GM20431 (cell line): ENCODE results near the gene FBXO28.

ENCODE experiments used
- in situ Hi-C: fragments of 300-500 bp; cut with MseI, MboI; formaldehyde crosslinking; loops from one replicate; pipeline ENCODE4 v1.15.0; 2020; ENCODE audit warnings: low sequenced_read_pairs; ENCODE audit not compliant: unreplicated experiment

The FBXO28 gene

DNA sequence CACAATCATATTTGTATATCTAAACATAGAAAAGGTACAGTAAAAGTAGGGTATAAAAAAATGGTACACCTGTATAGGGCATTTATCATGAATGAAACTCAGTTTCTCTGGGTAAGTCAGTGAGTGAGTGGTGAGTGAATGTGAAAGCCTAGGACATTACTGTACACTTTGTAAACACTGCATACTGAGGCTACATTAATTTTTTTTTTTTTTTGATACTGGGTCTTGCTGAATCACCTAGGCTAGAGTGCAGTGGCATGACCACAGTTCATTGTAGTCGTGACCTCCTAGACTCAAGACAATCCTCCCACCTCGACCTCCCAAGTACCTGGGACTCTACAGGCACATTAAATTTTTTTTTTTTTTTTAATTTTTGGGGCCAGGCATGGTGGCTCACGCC, 27.8 kb downstream of the FBXO28 start:
- in situ Hi-C loops = no loop called here

DNA sequence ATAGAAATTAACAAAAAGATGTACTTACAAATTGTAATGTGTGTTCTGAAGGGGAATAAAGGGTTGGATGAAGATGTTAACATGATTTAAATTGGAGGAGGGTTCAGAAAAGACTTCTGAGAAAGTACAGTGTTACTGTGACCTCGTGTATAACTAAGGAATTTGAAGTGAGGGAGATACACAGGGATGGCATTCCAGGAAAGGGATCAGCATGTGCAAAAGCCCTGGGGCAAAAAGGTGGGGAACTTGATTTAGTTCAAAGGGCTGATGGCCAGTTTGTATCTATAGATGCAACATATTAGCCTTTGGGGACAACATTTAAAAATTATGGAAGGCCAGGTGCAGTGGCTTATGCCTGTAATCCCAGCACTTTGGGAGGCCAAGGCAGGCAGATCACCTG, 35.8 kb downstream of the FBXO28 start:
- in situ Hi-C loops = no loop called here

DNA sequence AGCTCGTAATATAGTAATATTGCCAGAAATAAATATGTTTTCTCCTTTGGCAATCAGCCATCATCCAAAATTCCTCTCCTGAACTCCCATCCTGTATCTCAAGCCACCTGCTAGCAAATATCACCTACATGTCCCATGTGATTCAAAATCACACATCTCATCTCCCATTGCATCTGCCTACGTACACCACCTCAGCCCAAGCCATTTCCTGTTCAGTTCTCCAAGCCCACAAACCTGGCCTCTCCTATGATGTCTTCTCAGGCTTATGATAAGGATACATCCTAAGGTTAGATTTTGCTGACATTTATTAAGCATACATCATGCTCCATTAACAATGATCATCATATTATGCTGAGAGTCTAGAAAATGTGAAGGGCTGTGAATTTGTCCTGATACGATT, 37.2 kb downstream of the FBXO28 start:
- in situ Hi-C loops = no loop called here

DNA sequence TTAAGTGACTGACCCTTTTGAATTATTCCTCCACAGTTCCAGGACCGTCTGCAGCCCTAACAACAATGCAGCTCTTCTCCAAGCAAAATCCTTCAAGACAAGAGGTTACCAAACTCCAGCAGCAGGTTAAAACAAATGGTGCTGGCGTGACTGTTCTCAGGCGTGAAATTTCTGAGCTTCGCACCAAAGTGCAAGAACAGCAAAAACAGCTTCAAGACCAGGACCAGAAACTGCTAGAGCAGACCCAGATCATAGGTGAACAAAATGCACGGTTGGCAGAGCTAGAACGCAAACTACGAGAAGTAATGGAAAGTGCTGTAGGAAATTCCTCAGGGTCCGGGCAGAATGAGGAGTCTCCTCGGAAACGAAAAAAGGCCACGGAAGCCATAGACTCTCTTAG, 43.4 kb downstream of the FBXO28 start:
- in situ Hi-C loops = no loop called here

DNA sequence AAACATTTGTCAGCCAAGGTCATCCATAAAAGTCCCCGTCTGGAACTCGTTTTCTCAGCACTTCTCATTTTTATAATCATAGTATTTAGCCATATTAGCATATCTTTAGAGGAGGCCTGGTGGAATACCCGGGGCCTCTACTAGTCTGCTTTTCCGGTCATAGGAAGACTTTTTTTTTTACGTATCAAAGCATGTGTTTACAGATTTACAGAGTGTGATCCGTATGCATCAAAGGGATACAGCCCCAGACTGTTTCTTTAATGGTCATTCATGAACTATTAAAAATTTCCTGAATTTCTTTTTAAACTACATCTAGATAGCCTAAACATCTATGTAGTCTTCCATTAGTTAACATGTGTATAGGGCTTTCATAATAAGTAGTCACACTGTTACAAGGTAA, 45.6 kb downstream of the FBXO28 start:
- in situ Hi-C loops = no loop called here

DNA sequence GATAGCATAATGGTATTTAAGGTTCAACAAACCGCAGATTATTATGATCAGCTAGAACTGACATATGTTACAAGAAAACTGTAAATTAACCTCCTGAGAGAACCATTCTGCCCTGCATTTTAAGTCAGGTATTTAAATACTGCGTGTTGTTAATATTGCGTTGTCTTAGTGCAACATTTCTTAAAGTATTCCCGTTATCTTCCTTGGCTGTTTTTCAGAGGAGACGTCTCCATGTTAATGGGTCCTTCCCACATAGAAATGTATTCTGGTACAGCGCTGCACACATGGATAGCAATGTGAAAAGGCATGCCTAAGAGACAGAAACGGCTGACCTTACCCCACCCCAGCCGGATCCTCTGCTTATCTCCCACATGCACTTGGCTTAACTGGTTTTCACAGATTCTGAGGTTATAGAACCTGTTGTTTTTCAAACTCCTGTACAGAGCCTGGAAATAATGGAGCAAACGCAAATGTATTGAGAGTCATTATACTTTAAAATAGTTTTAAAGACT, 46.3 kb downstream of the FBXO28 start:
- in situ Hi-C loops = no loop called here

DNA sequence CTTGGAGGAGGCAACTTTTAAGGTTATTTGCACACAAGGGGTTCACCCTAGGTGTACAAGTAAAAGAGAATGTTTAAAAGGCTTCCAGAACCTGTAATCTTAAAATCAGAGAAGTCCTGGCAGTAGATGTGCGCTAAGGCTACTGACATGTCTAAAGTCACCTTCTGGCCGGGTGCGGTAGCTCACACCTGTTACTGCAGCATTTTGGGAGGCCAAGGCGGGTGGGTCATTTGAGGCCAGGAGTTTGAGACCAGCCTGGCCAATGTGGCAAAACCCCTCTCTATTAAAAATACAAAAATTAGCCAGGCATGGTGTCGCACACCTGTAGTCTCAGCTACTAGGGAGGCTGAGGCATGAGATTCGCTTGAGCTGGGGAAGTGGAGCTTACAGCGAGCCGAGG, 48.9 kb downstream of the FBXO28 start:
- in situ Hi-C loops = no loop called here

DNA sequence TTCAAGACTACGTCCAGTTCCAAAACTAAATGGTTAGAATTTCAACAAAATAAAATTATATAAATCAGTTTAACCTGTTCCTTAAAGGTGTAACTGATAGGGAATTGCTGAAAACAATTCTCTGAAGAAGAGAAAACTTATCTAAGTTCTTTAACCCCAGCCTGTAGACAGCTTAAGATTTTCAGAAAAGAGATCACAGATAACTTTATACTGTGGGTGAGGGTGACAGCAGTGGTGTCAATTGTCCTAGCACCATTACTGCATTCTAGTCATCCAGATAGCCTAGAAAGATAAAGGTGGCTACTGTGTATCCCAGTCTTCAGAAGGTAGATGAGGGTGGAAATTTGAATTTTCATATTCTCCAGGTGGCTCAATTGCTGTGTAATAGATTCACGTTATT, 49.4 kb downstream of the FBXO28 start:
- in situ Hi-C loops = no loop called here

DNA sequence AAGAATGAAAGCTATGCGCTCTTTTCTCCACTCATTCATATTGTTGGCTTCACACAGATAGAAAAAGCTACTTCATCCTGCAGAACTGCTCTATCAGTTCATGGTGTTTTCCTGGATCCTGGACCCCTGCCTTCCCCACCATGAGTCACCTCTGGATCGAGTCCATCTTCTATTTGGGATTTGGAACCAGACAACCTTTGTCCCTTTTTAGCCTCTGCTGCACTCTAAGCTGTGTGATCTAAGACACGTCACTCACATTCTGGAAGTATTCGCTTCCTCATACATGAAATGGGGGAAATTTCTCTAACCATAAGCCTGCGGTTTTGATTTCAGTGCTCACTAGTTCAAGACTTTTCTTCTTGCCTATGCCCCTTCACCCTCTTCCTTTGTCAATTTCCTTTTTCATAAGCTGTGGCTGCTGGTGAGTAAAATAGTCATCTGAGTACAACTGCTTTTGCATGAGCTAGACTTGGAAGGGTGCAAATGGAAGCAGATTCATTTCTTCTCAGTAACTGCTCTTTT, 55.0 kb downstream of the FBXO28 start:
- in situ Hi-C loops = no loop called here

DNA sequence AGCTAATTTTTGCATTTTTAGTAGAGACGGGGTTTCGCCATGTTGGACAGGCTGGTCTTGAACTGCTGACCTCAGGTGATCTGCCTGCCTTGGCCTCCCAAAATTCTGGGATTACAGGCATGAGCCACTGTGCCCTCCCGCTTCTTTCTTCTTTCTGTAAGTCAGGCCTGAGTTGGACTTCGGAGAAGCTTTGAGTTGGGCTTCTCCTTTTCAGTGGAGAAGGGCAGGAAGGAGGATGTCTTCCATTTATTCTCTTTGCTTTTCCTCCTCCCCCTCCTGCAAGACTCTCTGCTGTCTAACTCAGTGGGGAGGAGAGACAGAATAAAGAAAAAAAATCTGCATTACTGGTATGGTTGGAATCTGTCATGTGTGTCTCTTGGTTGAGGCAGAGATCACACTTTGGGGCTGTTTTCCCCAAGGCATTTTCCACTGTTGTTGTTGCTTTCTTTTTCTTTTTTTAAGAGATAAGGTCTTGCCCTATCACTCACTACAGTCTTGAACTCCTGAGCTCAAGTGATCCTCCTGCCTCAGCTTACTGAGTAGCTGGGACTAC, 55.9 kb downstream of the FBXO28 start:
- in situ Hi-C loops = no loop called here

DNA sequence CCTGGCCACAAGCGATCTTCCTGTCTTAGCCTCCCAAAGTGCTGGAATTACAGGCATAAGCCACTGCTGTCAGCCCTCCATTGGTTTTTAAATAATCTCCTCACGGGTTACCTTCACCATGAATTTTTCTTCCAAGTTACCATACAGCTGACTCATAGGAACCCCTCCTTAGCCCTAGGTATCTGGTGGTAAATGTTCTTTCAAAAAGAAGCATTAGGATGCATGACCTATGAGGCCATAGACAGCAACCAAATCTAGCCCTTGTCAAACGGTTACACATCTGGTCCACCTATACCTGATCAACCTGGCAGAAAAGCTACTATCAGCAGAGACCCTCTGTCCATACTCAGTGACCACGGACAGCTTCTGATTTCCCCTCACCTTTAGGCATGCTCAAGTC, 56.4 kb downstream of the FBXO28 start:
- in situ Hi-C loops = no loop called here

DNA sequence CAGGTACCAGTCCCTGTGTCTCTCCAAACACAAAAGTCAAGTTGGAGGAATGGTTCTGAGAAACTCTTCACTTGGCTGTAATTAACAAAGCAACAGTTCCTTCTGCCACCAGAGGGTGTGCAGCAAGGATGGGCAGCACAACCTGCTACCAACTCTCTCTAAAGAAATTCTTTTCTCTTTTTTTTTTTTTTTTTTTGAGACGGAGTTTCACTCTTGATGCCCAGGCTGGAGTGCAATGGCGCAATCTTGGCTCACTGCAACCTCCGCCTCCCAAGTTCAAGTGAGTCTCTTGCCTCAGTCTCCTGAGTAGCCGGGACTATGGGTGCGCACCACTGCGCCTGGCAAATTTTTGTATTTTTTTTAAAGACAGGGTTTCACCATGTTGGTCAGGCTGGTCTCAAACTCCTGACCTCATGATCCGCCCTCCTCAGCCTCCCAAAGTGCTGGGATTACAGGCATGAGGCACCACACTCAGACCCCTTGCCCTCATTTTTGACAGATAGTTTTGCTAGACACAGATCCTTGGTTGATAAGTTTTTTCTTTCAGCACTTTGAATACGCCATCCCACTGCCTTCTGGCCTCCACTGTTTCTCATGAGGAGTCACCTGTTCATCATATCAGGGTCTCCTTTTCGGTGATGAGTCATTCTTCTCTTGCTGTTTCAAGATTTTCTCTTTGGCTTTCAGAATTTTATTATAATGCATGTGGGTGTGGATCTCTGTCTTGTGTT, 57.0 kb downstream of the FBXO28 start:
- in situ Hi-C loops = no loop called here

DNA sequence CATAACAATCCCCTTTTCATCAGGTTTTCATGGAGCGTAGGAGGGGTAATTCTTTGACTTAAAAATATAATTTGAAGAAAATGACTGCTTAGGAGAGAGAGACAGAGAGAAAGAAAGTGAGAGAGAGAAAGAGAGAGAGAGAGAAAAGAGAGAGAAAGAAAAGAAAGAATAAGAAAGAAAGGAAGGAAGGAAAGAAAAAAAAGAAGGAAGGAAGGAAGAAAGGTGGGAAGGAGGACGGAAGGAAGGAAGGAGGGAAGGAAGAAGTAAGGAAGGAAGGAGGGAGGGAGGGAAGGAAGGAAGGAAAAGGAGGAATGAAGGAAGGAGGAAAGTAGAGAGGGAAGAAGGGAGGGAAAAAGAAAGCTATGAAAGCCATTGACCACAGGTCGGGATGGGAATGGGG, 58.3 kb downstream of the FBXO28 start:
- in situ Hi-C loops = no loop called here

DNA sequence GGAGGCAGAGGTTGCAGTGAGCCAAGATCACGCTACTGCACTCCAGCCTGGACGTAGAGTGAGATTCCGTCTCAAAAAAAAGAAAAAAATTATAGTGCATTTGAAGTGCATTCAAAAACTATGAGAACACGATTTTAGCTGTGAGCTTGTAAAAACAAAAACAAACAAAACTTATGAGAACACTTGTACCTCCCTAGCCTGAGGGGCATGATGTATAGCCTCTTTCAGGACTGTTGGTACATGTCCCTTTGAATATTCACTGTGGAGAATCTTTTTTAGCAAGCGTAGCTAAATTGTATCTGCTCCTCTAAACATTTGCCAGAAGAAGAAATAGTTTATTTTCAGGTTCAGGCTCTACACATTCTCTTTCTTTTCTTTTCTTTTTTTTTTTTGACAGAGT, 59.6 kb downstream of the FBXO28 start:
- in situ Hi-C loops = no loop called here

DNA sequence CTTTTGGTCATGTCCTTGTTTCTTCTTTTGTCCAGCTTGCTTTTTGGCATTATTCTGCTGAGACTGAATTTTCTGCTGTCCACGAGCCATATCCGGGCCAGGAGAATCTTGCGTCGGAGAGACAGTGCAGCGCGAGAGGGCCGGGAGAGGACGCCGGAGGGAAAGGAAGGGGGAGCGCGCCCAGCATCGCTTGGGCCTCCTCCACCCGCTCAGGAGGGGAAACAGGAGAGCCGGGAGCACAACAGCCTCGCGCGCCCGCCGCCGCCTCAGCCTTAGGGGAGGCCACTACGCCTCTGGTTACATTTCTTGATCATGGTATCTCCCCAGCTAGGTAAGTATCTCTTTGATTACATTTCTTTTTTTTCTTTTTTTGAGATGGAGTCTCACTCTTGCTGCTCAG, 61.7 kb downstream of the FBXO28 start:
- in situ Hi-C loops = no loop called here

DNA sequence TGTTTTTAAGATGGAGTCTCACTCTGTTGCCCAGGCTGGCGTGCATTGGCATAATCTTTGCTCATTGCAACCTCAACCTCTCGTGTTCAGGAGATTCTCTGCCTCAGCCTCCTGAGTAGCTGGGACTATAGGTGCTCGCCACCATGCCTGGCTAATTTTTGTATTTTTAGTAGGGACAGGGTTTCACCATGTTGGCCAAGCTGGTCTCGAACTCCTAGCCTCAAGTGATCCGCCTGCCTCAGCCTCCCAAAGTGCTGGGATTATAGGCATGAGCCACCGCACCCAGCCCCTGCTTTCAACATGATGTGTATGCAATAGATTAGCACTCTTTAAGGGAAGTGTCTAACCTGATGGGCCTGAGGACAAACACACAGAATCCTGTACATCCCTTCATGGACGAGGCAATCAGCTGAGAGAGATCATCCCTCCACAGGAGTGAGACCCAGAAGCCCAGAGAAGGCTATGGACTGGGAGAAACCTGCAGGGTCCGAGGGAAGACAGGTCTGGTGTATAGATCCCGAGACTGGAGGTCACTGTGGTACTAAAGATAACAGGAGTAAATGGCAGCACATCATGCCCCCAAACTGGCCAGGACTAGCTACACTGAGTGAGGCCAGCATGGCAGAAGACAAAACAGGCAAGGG, 63.6 kb downstream of the FBXO28 start:
- in situ Hi-C loops = no loop called here

DNA sequence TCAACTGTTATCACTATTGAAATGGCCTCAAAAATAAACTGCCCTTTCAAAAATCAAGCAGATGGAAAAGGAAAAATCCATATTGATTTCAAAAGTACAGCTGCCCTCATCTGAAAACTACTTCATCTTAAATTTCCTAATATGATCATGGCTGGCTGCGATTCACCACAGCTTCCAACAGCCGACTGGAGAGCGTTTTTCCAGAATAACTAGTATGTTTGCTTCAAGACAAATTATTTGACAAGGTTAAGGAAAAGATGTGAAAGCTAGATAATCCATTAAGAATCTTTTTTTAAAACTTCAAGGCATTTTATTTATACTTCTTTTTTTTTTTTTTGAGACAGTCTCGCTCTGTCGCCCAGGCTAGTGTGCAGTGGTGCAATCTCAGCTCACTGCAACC, 65.0 kb downstream of the FBXO28 start:
- in situ Hi-C loops = no loop called here

DNA sequence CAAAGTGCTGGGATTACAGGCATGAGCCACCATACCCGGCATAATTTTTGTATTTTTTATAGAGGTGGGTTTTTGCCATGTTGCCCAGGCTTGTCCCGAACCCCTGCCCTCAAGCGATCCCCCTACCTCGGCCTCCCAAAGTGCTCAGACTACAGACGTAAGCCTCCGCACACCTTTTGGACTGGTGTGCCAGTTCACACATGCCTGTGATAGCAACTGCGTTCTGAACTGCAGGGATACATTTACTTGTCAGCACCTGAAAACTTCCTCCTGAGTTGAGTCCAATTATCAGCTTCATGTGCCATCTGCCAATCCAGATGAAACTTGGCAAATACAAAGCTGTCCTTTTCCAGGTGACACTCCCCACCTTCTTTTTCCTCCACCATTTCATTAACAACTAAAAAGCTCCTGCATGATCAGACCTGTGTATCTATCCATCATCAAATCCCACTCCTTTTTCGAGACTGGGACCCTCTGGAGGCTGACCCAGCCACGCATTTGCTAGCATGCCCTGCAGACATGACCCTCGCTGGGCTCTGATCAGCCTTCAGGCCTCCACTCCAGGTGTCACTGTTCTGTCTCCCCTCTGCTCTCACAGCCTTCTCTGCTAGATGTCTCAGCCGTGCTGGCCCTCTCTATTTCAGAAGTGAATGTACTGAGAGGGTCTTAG, 67.0 kb downstream of the FBXO28 start:
- in situ Hi-C loops = no loop called here

DNA sequence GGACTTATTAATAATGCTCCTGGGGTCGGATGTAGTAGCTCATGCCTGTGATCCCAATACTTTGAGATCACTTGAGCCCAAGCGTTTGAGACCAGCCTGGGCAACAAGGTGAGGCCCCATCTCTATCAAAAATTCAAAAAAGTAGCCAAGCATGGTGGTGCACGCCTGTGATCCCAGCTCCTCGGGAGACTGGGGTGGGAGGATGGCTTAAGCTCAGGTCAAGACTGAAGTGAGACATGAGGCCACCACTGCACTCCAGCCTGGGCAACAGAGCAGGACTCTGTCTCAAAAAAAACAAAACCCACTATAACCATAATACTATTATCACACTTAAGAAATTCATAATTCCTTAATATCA, 67.5 kb downstream of the FBXO28 start:
- in situ Hi-C loops = no loop called here

DNA sequence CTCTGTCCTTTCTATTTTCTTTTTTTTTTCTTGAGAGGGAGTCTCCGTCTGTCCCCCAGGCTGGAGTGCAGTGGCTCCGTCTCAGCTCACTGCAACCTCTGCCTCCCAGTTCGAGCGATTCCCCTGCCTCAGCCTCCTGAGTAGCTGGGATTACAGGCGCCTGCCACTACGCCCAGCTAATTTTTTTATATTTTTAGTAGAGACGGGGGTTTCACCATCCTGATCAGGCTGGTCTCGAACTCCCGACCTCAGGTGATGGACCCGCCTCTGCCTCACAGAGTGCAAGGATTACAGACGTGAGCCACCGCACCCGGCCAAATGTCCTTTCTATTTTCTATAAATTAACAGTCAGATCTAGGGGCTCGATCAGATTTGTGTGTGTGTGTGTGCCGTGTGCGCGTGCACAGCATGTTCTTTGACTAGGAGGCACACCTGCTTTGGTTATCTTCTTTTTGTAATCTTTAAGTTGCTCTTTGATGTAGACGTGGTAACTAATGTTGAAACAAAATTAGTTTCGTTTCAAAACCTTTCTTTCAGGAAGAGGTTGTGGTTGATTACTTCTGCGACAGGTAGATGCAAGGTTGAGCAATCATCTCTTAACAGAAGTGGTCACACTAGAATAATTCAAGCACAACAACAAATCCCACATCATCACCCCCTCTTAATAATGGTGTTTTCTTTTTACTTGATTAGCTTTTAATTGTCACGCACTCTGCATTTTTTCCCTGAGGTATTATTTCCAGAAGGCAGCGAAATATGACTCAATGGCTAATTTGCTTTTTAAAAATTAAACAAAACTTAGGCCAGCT, 68.3 kb downstream of the FBXO28 start:
- in situ Hi-C loops = no loop called here
